ENCODE results near the gene ABCB7. TPM values are rescaled to one million over a fixed set of nuclear protein-coding genes. Genes with fewer than 3 reads are reported as not detected.

The ABCB7 gene
- polyA plus RNA-seq, 1 donor (not counting 4 experiments of a cell fraction or from before 2014, with no cell fraction given): 21.3 TPM

- Histone ChIP-seq H3K27me3 (ENCODE audit: control insufficient read depth, extremely low read depth, insufficient read depth, low read length) (no peaks in the 10 kb centered on the region), H2AFZ (ENCODE audit: control insufficient read depth, low read length) (no peak overlapping the region), H3K27ac (ENCODE audit: control insufficient read depth, insufficient read depth, low read length) (no peak overlapping the region), H3K9me3 (ENCODE audit: control insufficient read depth, low read depth, low read length) (no peaks in the 10 kb centered on the region), H3K9me1 (ENCODE audit: control insufficient read depth, extremely low read depth, insufficient read depth, low read length) (no peaks in the 10 kb centered on the region), H3K4me3 (ENCODE audit: control insufficient read depth in 2 of 3, extremely low read depth in 1 of 3, insufficient read depth in 2 of 3, low read depth in 1 of 3, low read length in 3 of 3) (no peak overlapping the region), H3K36me3 (ENCODE audit: control insufficient read depth in 2 of 2, extremely low read depth in 1 of 2, insufficient read depth in 2 of 2, low read length in 2 of 2) (no peaks in the 10 kb centered on the region), H3K79me2 (ENCODE audit: control insufficient read depth, insufficient read depth, low read length) (peaks cover 17% of the 10 kb centered on the region), H3K4me1 (ENCODE audit: control insufficient read depth, extremely low read depth, insufficient read depth, low read length) (no peaks in the 10 kb centered on the region), H3K4me2 (ENCODE audit: control insufficient read depth, extremely low read depth, insufficient read depth, low read depth, low read length) (no peak overlapping the region), H4K20me1 (ENCODE audit: control insufficient read depth, extremely low read depth, insufficient read depth, low read length) (no peaks in the 10 kb centered on the region), H3K9ac (ENCODE audit: control insufficient read depth, extremely low read depth, insufficient read depth, low read length) (no peak overlapping the region)
- no peak for DNase-seq (ENCODE audit: low read depth, low spot score)
- TF ChIP-seq EZH2 (IDR thresholded peaks at IDR 0.05; ENCODE audit: low read length): no peak
- TF ChIP-seq CTCF (optimal IDR thresholded peaks at IDR 0.05 in 1 of 3, IDR thresholded peaks at IDR 0.05 in 1 of 3, conservative IDR thresholded peaks at IDR 0.05 in 1 of 3; ENCODE audit: extremely low read depth in 1 of 3, insufficient read depth in 2 of 3, low read length in 3 of 3): no peak
- dilution Hi-C loops (cut with MboI; ENCODE audit: extremely low pct_ligation_motif_present, low sequenced_read_pairs): no loop called here
- no peak for FAIRE-seq
Observed at GRCh38 chrX:75151827-75152592, 4.1 kb downstream of the ABCB7 start.

DNA sequence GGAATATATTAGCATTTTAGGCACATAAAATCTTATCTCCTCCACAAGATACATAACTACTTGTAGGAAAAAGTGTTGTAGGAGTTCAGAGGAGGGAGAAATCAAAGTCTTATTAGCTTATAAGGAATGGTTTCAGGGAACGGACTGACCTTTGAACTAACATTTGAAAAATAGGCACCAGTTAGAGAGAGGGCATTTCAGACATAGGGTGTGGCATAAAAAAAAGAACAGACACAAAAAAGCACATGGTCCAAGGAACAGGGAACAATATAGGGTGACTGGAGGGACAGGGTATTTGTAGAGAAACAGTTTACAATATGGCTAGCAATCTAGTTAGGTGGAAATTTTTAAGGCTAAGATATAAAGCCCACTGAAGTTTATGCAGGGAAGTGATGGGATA, 6.4 kb downstream of the ABCB7 start:
- Histone ChIP-seq H3K9me1 (ENCODE audit: control insufficient read depth, extremely low read depth, insufficient read depth, low read length) (no peaks in the 10 kb centered on the region), H3K36me3 (ENCODE audit: control insufficient read depth in 2 of 2, extremely low read depth in 1 of 2, insufficient read depth in 2 of 2, low read length in 2 of 2) (no peaks in the 10 kb centered on the region), H3K27ac (ENCODE audit: control insufficient read depth, insufficient read depth, low read length) (no peak overlapping the region), H3K4me1 (ENCODE audit: control insufficient read depth, extremely low read depth, insufficient read depth, low read length) (no peaks in the 10 kb centered on the region), H3K9ac (ENCODE audit: control insufficient read depth, extremely low read depth, insufficient read depth, low read length) (no peak overlapping the region), H3K27me3 (ENCODE audit: control insufficient read depth, extremely low read depth, insufficient read depth, low read length) (no peaks in the 10 kb centered on the region), H4K20me1 (ENCODE audit: control insufficient read depth, extremely low read depth, insufficient read depth, low read length) (no peaks in the 10 kb centered on the region), H3K9me3 (ENCODE audit: control insufficient read depth, low read depth, low read length) (no peaks in the 10 kb centered on the region), H3K79me2 (ENCODE audit: control insufficient read depth, insufficient read depth, low read length) (peaks cover 17% of the 10 kb centered on the region), H2AFZ (ENCODE audit: control insufficient read depth, low read length) (no peak overlapping the region), H3K4me3 (ENCODE audit: control insufficient read depth in 2 of 3, extremely low read depth in 1 of 3, insufficient read depth in 2 of 3, low read depth in 1 of 3, low read length in 3 of 3) (no peak overlapping the region), H3K4me2 (ENCODE audit: control insufficient read depth, extremely low read depth, insufficient read depth, low read depth, low read length) (no peak overlapping the region)
- no peak for TF ChIP-seq CTCF (optimal IDR thresholded peaks at IDR 0.05 in 1 of 3, IDR thresholded peaks at IDR 0.05 in 1 of 3, conservative IDR thresholded peaks at IDR 0.05 in 1 of 3; ENCODE audit: extremely low read depth in 1 of 3, insufficient read depth in 2 of 3, low read length in 3 of 3)
- TF ChIP-seq EZH2 (IDR thresholded peaks at IDR 0.05; ENCODE audit: low read length): no peak
- DNase-seq (ENCODE audit: low read depth, low spot score) (no peak), FAIRE-seq (no peak)
- dilution Hi-C loops (cut with MboI; ENCODE audit: extremely low pct_ligation_motif_present, low sequenced_read_pairs): no loop called here

Measured in keratinocyte (primary cell).